Activated T-cell treated with anti-CD3 and anti-CD28 coated beads, Interleukin-2, amount 50 U/mL, for 72 hours (primary cell): ENCODE results near the gene TAS2R1. TPM values are rescaled to one million over a fixed set of nuclear protein-coding genes. Genes with fewer than 3 reads are reported as not detected.
"Not testable (repeated sequence)": the region's sequence is repeated elsewhere in the genome, so short reads cannot be mapped to it uniquely, and the experiment has no call there.

ENCODE experiments used
- ATAC-seq, 2 donors: fragments of 150-1000 bp; cut with Tn5 transposase; replicated peaks in 1 of 2; 2 replicates each; pipeline ENCODE4 v1.10.0; 2021; ENCODE audit warnings: moderate library complexity in 2 of 2, mild to moderate bottlenecking in 1 of 2
- DNase-seq, 2 donors: peaks; one replicate each; pipeline ENCODE4 v3.0.0; 2021 to 2022; ENCODE audit warnings: mixed read lengths in 1 of 2
- H3K27ac Mint-ChIP-seq: one replicate; pipeline ENCODE4 v1.8.0; 2022; ENCODE audit warnings: mild to moderate bottlenecking, moderate library complexity, mixed read lengths
- H3K27me3 Mint-ChIP-seq: one replicate; pipeline ENCODE4 v1.8.0; 2022; ENCODE audit warnings: low read depth, mixed read lengths
- H3K36me3 Mint-ChIP-seq, 2 donors: one replicate each; pipeline ENCODE4 v1.8.0; 2022; ENCODE audit warnings: mixed read lengths in 2 of 2, mild to moderate bottlenecking in 1 of 2; ENCODE audit not compliant: insufficient read depth in 2 of 2
- H3K4me1 Mint-ChIP-seq: one replicate; pipeline ENCODE4 v1.8.0; 2022; ENCODE audit warnings: low read depth, mixed read lengths
- H3K4me3 Mint-ChIP-seq, 2 donors: one replicate each; pipeline ENCODE4 v1.8.0; 2022; ENCODE audit warnings: mild to moderate bottlenecking in 2 of 2, mixed read lengths in 2 of 2, moderate library complexity in 2 of 2
- H3K9me3 Mint-ChIP-seq, 2 donors: one replicate each; pipeline ENCODE4 v1.8.0; 2022; ENCODE audit warnings: mixed read lengths in 2 of 2
- total RNA-seq, 2 donors: library from RNA; stranded (reverse); gene quantifications; one replicate each; pipeline ENCODE4 v1.2.3, GENCODE V29; 2022

The TAS2R1 gene
- total RNA-seq, 2 donors from 2014 or later, result not detected

- ATAC-seq, result no peak
- H3K27me3 Mint-ChIP-seq, result no peaks in the 10 kb centered on the region
- no peaks in the 10 kb centered on the region for H3K4me1 Mint-ChIP-seq
- no peak overlapping the region for H3K27ac Mint-ChIP-seq
- no peak for DNase-seq
- H3K9me3 Mint-ChIP-seq, result peaks cover 3 to 5% of the 10 kb centered on the region in 2 donors
- peaks cover 0 to 2% of the 10 kb centered on the region in 2 donors for H3K36me3 Mint-ChIP-seq
- H3K4me3 Mint-ChIP-seq, result no peak overlapping the region
Observed at GRCh38 chr5:9617739-9618504, 12.2 kb downstream of the TAS2R1 start.

GRCh38 chr5:9617221-9617620, 12.9 kb downstream of the TAS2R1 start:
- ATAC-seq (no peak), DNase-seq (no peak)
- Mint-ChIP-seq H3K9me3 (peaks cover 3% of the 10 kb centered on the region in 2 donors), H3K4me3 (no peak overlapping the region), H3K27me3 (no peaks in the 10 kb centered on the region), H3K27ac (no peak overlapping the region), H3K4me1 (no peaks in the 10 kb centered on the region), H3K36me3 (peaks cover 0 to 2% of the 10 kb centered on the region in 2 donors)

GRCh38 chr5:9615331-9615730, 14.8 kb downstream of the TAS2R1 start:
- Mint-ChIP-seq H3K9me3 (peaks cover 7 to 8% of the 10 kb centered on the region in 2 donors), H3K4me1 (no peaks in the 10 kb centered on the region), H3K27me3 (no peaks in the 10 kb centered on the region), H3K27ac (no peak overlapping the region), H3K36me3 (no peaks in the 10 kb centered on the region), H3K4me3 (no peak overlapping the region)
- DNase-seq (no peak), ATAC-seq (no peak)

- ATAC-seq, result no peak
- Mint-ChIP-seq H3K9me3 (peaks cover 3 to 8% of the 10 kb centered on the region in 2 donors), H3K27me3 (no peaks in the 10 kb centered on the region), H3K4me1 (no peaks in the 10 kb centered on the region), H3K36me3 (no peaks in the 10 kb centered on the region), H3K27ac (no peak overlapping the region), H3K4me3 (no peak overlapping the region)
- DNase-seq, result no peak
Observed at GRCh38 chr5:9613360-9613759, 16.8 kb downstream of the TAS2R1 start.

- H3K9me3 Mint-ChIP-seq, result peaks cover 3 to 8% of the 10 kb centered on the region in 2 donors
- H3K4me3 Mint-ChIP-seq, result no peak overlapping the region
- no peaks in the 10 kb centered on the region for H3K36me3 Mint-ChIP-seq
- no peak for DNase-seq
- no peaks in the 10 kb centered on the region for H3K27me3 Mint-ChIP-seq
- no peaks in the 10 kb centered on the region for H3K4me1 Mint-ChIP-seq
- H3K27ac Mint-ChIP-seq, result no peak overlapping the region
- no peak for ATAC-seq
Observed at GRCh38 chr5:9610969-9611368, 19.2 kb downstream of the TAS2R1 start.

- DNase-seq (no peak), ATAC-seq (no peak)
- H3K36me3 Mint-ChIP-seq, result no peaks in the 10 kb centered on the region
- H3K27me3 Mint-ChIP-seq, result no peaks in the 10 kb centered on the region
- peaks cover 3 to 8% of the 10 kb centered on the region in 2 donors for H3K9me3 Mint-ChIP-seq
- H3K27ac Mint-ChIP-seq, result no peak overlapping the region
- H3K4me3 Mint-ChIP-seq, result no peak overlapping the region
- H3K4me1 Mint-ChIP-seq, result no peaks in the 10 kb centered on the region
Observed at GRCh38 chr5:9610364-9610763, 19.8 kb downstream of the TAS2R1 start.

- H3K36me3 Mint-ChIP-seq, result no peaks in the 10 kb centered on the region
- H3K27ac Mint-ChIP-seq, result no peak overlapping the region
- H3K9me3 Mint-ChIP-seq, result peaks cover 6 to 13% of the 10 kb centered on the region in 2 donors
- ATAC-seq (no peak), DNase-seq (no peak)
- H3K27me3 Mint-ChIP-seq, result no peaks in the 10 kb centered on the region
- no peak overlapping the region for H3K4me3 Mint-ChIP-seq
- no peaks in the 10 kb centered on the region for H3K4me1 Mint-ChIP-seq
Observed at GRCh38 chr5:9608093-9608492, 22.1 kb downstream of the TAS2R1 start.

- no peak overlapping the region for H3K27ac Mint-ChIP-seq
- no peak for DNase-seq
- no peak for ATAC-seq
- H3K4me1 Mint-ChIP-seq, result no peaks in the 10 kb centered on the region
- H3K9me3 Mint-ChIP-seq, result peaks cover 3 to 10% of the 10 kb centered on the region in 2 donors
- H3K4me3 Mint-ChIP-seq, result no peak overlapping the region
- no peaks in the 10 kb centered on the region for H3K36me3 Mint-ChIP-seq
- H3K27me3 Mint-ChIP-seq, result no peaks in the 10 kb centered on the region
Observed at GRCh38 chr5:9605041-9605838, 24.9 kb downstream of the TAS2R1 start.

- Mint-ChIP-seq H3K27me3 (no peaks in the 10 kb centered on the region), H3K36me3 (no peaks in the 10 kb centered on the region), H3K27ac (no peak overlapping the region), H3K4me3 (no peak overlapping the region), H3K9me3 (peaks cover 3 to 10% of the 10 kb centered on the region in 2 donors), H3K4me1 (no peaks in the 10 kb centered on the region)
- DNase-seq (no peak), ATAC-seq (no peak)
Observed at GRCh38 chr5:9604416-9604815, 25.7 kb downstream of the TAS2R1 start.

GRCh38 chr5:9601055-9601739, 29.0 kb downstream of the TAS2R1 start:
- Mint-ChIP-seq H3K9me3 (peaks cover 3 to 10% of the 10 kb centered on the region in 2 donors), H3K27ac (no peak overlapping the region), H3K4me3 (no peak overlapping the region), H3K4me1 (no peaks in the 10 kb centered on the region), H3K27me3 (no peaks in the 10 kb centered on the region), H3K36me3 (no peaks in the 10 kb centered on the region)
- DNase-seq, result no peak
- no peak for ATAC-seq

GRCh38 chr5:9599391-9599790, 30.8 kb downstream of the TAS2R1 start:
- no peak overlapping the region for H3K27ac Mint-ChIP-seq

GRCh38 chr5:9598329-9598728, 31.8 kb downstream of the TAS2R1 start:
- not testable (repeated sequence) for H3K36me3 Mint-ChIP-seq, H3K9me3 Mint-ChIP-seq, H3K4me3 Mint-ChIP-seq

More at GRCh38 chr5:9599391-9599790, 30.8 kb downstream of the TAS2R1 start:
- Mint-ChIP-seq H3K27me3 (no peaks in the 10 kb centered on the region), H3K4me3 (no peak overlapping the region), H3K36me3 (no peaks in the 10 kb centered on the region), H3K4me1 (no peaks in the 10 kb centered on the region), H3K9me3 (peaks cover 3 to 8% of the 10 kb centered on the region in 2 donors)
- DNase-seq (no peak), ATAC-seq (no peak)

GRCh38 chr5:9597322-9597721, 32.8 kb downstream of the TAS2R1 start:
- H3K4me3 Mint-ChIP-seq, H3K4me1 Mint-ChIP-seq: not testable (repeated sequence)

More at GRCh38 chr5:9598329-9598728, 31.8 kb downstream of the TAS2R1 start:
- H3K27me3 Mint-ChIP-seq, DNase-seq, ATAC-seq, H3K27ac Mint-ChIP-seq, H3K4me1 Mint-ChIP-seq: not testable (repeated sequence)

More at GRCh38 chr5:9597322-9597721, 32.8 kb downstream of the TAS2R1 start:
- not testable (repeated sequence) for H3K27ac Mint-ChIP-seq, H3K9me3 Mint-ChIP-seq, DNase-seq, ATAC-seq, H3K27me3 Mint-ChIP-seq, H3K36me3 Mint-ChIP-seq
